RWPE1 (cell line): Measurements from ENCODE around the gene NCAPG2.

Source experiments
- CTCF ChIA-PET: fragments of 350-600 bp; sonication (Branson Sonifier 250); formaldehyde crosslinking; extraction: SDS; loops from one replicate; lab custom pipeline; 2021; lab: Yijun Ruan, JAX
- POLR2A ChIA-PET: fragments of 400-600 bp; formaldehyde crosslinking; extraction: SDS; loops from one replicate; lab custom pipeline; 2020; ENCODE audit warnings: antibody characterized with exemption; ENCODE audit not compliant: low non-redundant PET; lab: Yijun Ruan, JAX
- DNase-seq: peaks from one replicate; pipeline ENCODE4 v3.0.0; 2012; ENCODE audit warnings: low spot score
- H3K27ac ChIP-seq: fragments of 450-650 bp; 2 replicates; pipeline ENCODE4 v1.5.1; 2017
- TF ChIP-seq, protein P1 (sequence below): fragments of 450-650 bp; conservative IDR thresholded peaks from 2 replicates; pipeline ENCODE4 v1.5.1; 2017; ENCODE audit warnings: low read depth, mild to moderate bottlenecking

Gene NCAPG2

GRCh38 chr7:158602905-158603772, 101.5 kb downstream of the NCAPG2 start:
- POLR2A ChIA-PET = no interaction called here
- CTCF ChIA-PET = no interaction called here
- no peak for DNase-seq
- TF ChIP-seq, protein P1, sequence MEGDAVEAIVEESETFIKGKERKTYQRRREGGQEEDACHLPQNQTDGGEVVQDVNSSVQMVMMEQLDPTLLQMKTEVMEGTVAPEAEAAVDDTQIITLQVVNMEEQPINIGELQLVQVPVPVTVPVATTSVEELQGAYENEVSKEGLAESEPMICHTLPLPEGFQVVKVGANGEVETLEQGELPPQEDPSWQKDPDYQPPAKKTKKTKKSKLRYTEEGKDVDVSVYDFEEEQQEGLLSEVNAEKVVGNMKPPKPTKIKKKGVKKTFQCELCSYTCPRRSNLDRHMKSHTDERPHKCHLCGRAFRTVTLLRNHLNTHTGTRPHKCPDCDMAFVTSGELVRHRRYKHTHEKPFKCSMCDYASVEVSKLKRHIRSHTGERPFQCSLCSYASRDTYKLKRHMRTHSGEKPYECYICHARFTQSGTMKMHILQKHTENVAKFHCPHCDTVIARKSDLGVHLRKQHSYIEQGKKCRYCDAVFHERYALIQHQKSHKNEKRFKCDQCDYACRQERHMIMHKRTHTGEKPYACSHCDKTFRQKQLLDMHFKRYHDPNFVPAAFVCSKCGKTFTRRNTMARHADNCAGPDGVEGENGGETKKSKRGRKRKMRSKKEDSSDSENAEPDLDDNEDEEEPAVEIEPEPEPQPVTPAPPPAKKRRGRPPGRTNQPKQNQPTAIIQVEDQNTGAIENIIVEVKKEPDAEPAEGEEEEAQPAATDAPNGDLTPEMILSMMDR = no peak
- no peak overlapping the region for H3K27ac ChIP-seq

GRCh38 chr7:158602041-158602440, 102.6 kb downstream of the NCAPG2 start:
- POLR2A ChIA-PET = no interaction called here
- CTCF ChIA-PET = no interaction called here
- DNase-seq = no peak
- TF ChIP-seq, protein P1 = no peak
- H3K27ac ChIP-seq = no peak overlapping the region

GRCh38 chr7:158601090-158601489, 103.5 kb downstream of the NCAPG2 start:
- TF ChIP-seq, protein P1 = no peak
- DNase-seq = no peak
- H3K27ac ChIP-seq = no peak overlapping the region
- ChIA-PET POLR2A (no interaction called here), CTCF (no interaction called here)

GRCh38 chr7:158596745-158597144, 107.9 kb downstream of the NCAPG2 start:
- POLR2A ChIA-PET = no interaction called here
- TF ChIP-seq, protein P1 = no peak
- CTCF ChIA-PET = no interaction called here
- DNase-seq = no peak
- H3K27ac ChIP-seq = 0 out of 2 replicates have a peak overlapping the region, but pooled peaks have one; percentile 7

GRCh38 chr7:158596309-158596708, 108.3 kb downstream of the NCAPG2 start:
- no peak for DNase-seq
- TF ChIP-seq, protein P1 = no peak
- ChIA-PET POLR2A (no interaction called here), CTCF (no interaction called here)
- 0 out of 2 replicates have a peak overlapping the region, but pooled peaks have one; percentile 7 for H3K27ac ChIP-seq

- H3K27ac ChIP-seq = no peak overlapping the region
- ChIA-PET POLR2A (no interaction called here), CTCF (no interaction called here)
- DNase-seq = no peak
- TF ChIP-seq, protein P1 = no peak
These were observed 109.5 kb downstream of the NCAPG2 start for GRCh38 chr7:158595068-158595467.
